ENCODE data around the gene PER1.

PER1 gene

DNA sequence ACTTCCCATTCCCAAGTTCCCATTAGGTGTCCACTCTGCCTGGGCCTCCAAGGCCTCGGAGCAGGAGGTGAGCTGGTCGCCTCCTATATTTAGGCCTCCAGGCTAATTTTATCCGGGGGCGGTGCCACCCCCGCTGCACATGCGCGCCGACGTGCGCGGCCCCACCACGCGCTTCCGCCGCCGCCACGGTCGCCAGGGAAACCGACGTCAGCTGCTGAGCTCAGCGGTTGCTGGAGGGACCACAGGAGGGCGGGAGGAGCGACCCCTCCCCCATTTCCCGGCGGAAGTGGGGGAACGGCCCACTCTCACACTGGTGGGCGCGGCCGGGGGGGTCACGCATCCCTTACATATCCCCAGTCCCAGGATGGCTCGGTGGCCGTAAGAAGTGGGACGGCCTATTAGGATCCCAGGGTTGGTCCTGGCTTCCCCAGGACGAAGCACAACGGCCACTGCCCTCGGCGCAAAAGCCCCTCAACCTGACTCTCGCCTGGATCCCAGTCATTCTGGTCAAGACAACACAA is 1.0 kb downstream of the PER1 start:
- Mint-ChIP-seq H3K27me3 (ENCODE audit: low read depth) (no peaks in the 10 kb centered on the region), H3K4me1 (ENCODE audit: low read depth) (peaks cover 37% of the 10 kb centered on the region), H3K36me3 (ENCODE audit: low read depth) (peaks cover 29% of the 10 kb centered on the region), H3K27ac (peak overlapping the region; percentile 97), H3K9me3 (no peaks in the 10 kb centered on the region), H3K4me3 (peak overlapping the region; percentile 93)

- Mint-ChIP-seq H3K36me3 (ENCODE audit: low read depth) (peaks cover 35% of the 10 kb centered on the region), H3K27ac (peak overlapping the region; percentile 62), H3K27me3 (ENCODE audit: low read depth) (no peaks in the 10 kb centered on the region), H3K9me3 (no peaks in the 10 kb centered on the region), H3K4me1 (ENCODE audit: low read depth) (peaks cover 36% of the 10 kb centered on the region), H3K4me3 (peak overlapping the region; percentile 93)
Measured at GRCh38 chr17:8150194-8151119, 1.7 kb downstream of the PER1 start.

- Mint-ChIP-seq H3K27ac (no peak overlapping the region), H3K4me3 (peak overlapping the region; percentile 45), H3K36me3 (ENCODE audit: low read depth) (peaks cover 42% of the 10 kb centered on the region), H3K4me1 (ENCODE audit: low read depth) (peaks cover 28% of the 10 kb centered on the region), H3K9me3 (no peaks in the 10 kb centered on the region), H3K27me3 (ENCODE audit: low read depth) (no peaks in the 10 kb centered on the region)
Measured at GRCh38 chr17:8149419-8150193, 2.6 kb downstream of the PER1 start.

DNA sequence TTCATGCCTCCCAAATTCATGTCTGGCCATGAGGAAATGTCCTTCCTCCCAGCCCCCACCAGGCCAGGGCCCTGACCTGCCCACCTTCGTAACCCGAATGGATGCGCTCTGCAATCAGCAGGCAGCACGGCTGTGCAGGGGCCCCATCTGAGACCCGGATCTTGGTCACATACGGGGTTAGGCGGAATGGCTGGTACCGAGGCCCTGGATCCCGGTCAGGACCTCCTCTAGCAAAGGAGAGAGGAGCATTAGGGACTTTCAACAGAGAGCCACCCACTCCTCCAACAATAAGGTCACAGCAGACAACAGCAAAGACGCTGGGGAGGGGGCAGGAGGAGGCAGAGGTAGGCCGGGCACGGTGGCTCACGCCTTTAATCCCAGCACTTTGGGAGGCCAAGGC is 3.6 kb downstream of the PER1 start:
- Mint-ChIP-seq H3K9me3 (no peaks in the 10 kb centered on the region), H3K27ac (no peak overlapping the region), H3K4me1 (ENCODE audit: low read depth) (peaks cover 21% of the 10 kb centered on the region), H3K27me3 (ENCODE audit: low read depth) (no peaks in the 10 kb centered on the region), H3K36me3 (ENCODE audit: low read depth) (peaks cover 44% of the 10 kb centered on the region), H3K4me3 (no peak overlapping the region)

DNA sequence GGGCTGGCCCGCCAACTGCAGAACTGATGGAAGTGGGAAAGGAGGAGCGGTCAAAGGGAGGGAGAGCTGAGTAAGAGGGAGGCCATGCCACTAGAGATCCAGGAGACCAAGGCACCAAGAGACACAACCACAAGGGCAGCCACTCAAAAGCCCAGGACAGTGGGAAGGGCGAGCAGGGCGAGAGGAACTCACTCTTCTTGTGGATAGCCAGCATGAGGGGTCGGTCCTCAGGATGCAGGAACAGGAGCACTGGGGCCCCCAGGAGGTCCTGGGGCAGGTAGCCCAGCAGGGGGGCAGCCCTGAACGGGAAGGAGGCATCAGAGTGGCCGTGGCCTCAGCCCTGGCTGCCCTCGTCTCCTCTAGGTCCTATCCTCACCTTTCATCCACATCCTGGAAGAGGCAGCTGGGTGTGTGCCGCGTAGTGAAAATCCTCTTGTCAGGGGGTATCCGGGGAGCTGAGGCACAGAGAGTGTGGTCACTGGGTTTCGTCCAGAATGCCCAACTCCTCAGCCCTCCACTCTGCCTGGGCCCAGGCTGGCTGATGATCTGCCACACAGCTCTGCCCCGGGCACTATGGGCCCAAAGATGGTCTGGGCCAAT is 4.3 kb downstream of the PER1 start:
- Mint-ChIP-seq H3K4me1 (ENCODE audit: low read depth) (peaks cover 15% of the 10 kb centered on the region), H3K27me3 (ENCODE audit: low read depth) (no peaks in the 10 kb centered on the region), H3K9me3 (no peaks in the 10 kb centered on the region), H3K27ac (no peak overlapping the region), H3K36me3 (ENCODE audit: low read depth) (peaks cover 44% of the 10 kb centered on the region), H3K4me3 (no peak overlapping the region)

- Mint-ChIP-seq H3K27ac (no peak overlapping the region), H3K9me3 (no peaks in the 10 kb centered on the region), H3K4me3 (no peak overlapping the region), H3K36me3 (ENCODE audit: low read depth) (peaks cover 47% of the 10 kb centered on the region), H3K27me3 (ENCODE audit: low read depth) (no peaks in the 10 kb centered on the region), H3K4me1 (ENCODE audit: low read depth) (peaks cover 9% of the 10 kb centered on the region)
Measured at GRCh38 chr17:8147141-8147804, 4.9 kb downstream of the PER1 start.

- peaks cover 53% of the 10 kb centered on the region for H3K36me3 Mint-ChIP-seq (ENCODE audit: low read depth)
- H3K27me3 Mint-ChIP-seq (ENCODE audit: low read depth) = no peaks in the 10 kb centered on the region
- H3K9me3 Mint-ChIP-seq = no peaks in the 10 kb centered on the region
- H3K4me3 Mint-ChIP-seq = no peak overlapping the region
- H3K4me1 Mint-ChIP-seq (ENCODE audit: low read depth) = peaks cover 5% of the 10 kb centered on the region
- H3K27ac Mint-ChIP-seq = no peak overlapping the region
Measured at GRCh38 chr17:8146381-8147140, 5.6 kb downstream of the PER1 start.

GRCh38 chr17:8145811-8146210 is 6.4 kb downstream of the PER1 start:
- Mint-ChIP-seq H3K36me3 (ENCODE audit: low read depth) (peaks cover 56% of the 10 kb centered on the region), H3K4me3 (no peak overlapping the region), H3K27me3 (ENCODE audit: low read depth) (no peaks in the 10 kb centered on the region), H3K27ac (no peak overlapping the region), H3K9me3 (no peaks in the 10 kb centered on the region), H3K4me1 (ENCODE audit: low read depth) (peaks cover 3% of the 10 kb centered on the region)

DNA sequence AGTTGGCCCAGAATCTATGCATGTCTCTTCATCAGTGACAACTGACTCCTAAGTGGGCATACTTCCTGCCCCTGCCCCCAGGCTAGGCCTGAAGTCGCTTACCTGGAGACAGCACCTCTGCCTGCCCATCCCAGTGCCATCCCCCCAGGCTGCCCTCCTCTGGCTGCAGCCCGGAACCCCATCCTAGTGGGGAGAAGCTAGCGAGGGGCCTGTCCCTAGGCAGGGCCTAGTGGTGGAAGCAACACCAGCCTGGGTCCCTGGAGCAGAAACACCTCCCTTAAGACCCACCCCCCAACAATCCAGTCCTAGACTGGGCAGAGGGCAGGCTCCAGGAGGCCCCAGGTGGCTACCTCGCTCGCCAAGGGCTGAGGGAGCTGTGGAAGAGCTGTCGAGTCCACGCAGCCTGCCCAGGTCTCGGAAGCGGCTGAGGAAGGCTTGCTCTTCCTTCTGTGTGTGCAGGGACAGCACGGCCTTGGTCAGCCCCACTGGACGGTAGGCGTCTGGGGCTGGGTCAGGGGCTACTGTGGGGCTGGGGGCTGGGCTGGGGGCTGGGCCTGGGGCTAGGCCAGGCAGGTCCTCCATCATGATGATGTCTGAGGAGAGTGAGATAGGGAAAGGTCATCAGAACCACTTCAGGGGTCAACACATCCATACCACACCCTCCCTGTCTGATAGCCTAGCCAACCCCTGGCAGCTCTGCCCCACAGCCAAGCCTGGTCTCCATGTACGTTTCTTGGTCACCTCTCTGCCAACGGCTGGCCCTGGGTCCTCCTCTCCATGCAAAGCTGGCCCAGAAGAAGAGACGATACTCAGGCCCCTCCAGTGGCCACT is 7.6 kb downstream of the PER1 start:
- peaks cover 3% of the 10 kb centered on the region for H3K4me1 Mint-ChIP-seq (ENCODE audit: low read depth)
- no peak overlapping the region for H3K4me3 Mint-ChIP-seq
- peaks cover 56% of the 10 kb centered on the region for H3K36me3 Mint-ChIP-seq (ENCODE audit: low read depth)
- H3K9me3 Mint-ChIP-seq = no peaks in the 10 kb centered on the region
- H3K27ac Mint-ChIP-seq = no peak overlapping the region
- H3K27me3 Mint-ChIP-seq (ENCODE audit: low read depth) = no peaks in the 10 kb centered on the region

GRCh38 chr17:8143581-8144400 is 8.4 kb downstream of the PER1 start:
- Mint-ChIP-seq H3K27me3 (ENCODE audit: low read depth) (no peaks in the 10 kb centered on the region), H3K27ac (no peak overlapping the region), H3K4me3 (no peak overlapping the region), H3K4me1 (ENCODE audit: low read depth) (peaks cover 3% of the 10 kb centered on the region), H3K36me3 (ENCODE audit: low read depth) (peaks cover 53% of the 10 kb centered on the region), H3K9me3 (no peaks in the 10 kb centered on the region)

GRCh38 chr17:8142887-8143580 is 9.2 kb downstream of the PER1 start:
- Mint-ChIP-seq H3K4me3 (no peak overlapping the region), H3K36me3 (ENCODE audit: low read depth) (peaks cover 47% of the 10 kb centered on the region)

More at GRCh38 chr17:8142887-8143580, 9.2 kb downstream of the PER1 start:
- Mint-ChIP-seq H3K27me3 (ENCODE audit: low read depth) (no peaks in the 10 kb centered on the region), H3K9me3 (no peaks in the 10 kb centered on the region), H3K27ac (no peak overlapping the region), H3K4me1 (ENCODE audit: low read depth) (peaks cover 3% of the 10 kb centered on the region)

Measured in T-helper 1 cell treated with Interleukin-12 subunit alpha and Interleukin-12 subunit beta and Interleukin-4 antibody, amounts not matched to agents 30 μg/mL and 1 μg/mL, for 36 hours (primary cell).